ENCODE data around the gene SOSTDC1. TPM values are rescaled to one million over a fixed set of nuclear protein-coding genes. Genes with fewer than 3 reads are reported as not detected.

SOSTDC1 gene
- polyA plus RNA-seq, 1 donor from 2014 or later: 0.52 TPM

- H3K4me2 ChIP-seq (ENCODE audit: low read length): no peak overlapping the region
- H3F3A ChIP-seq (ENCODE audit: insufficient read depth, low read length, poor library complexity, severe bottlenecking): no peaks in the 10 kb centered on the region
- H3K9me2 ChIP-seq (ENCODE audit: insufficient read depth, low read length): no peaks in the 10 kb centered on the region
- H3K9me3 ChIP-seq (ENCODE audit: low read length): no peaks in the 10 kb centered on the region
- no peaks in the 10 kb centered on the region for H3K36me3 ChIP-seq (ENCODE audit: insufficient read depth, low read length)
- H2AFZ ChIP-seq (ENCODE audit: low read depth, low read length): no peak overlapping the region
- H3K4me3 ChIP-seq (ENCODE audit: low read length): no peak overlapping the region
- TF ChIP-seq EP300 (conservative IDR thresholded peaks at IDR 0.05; ENCODE audit: poor library complexity, severe bottlenecking) (no peak), CTCF (IDR thresholded peaks at IDR 0.05; ENCODE audit: poor library complexity, severe bottlenecking) (no peak), SMC3 (conservative IDR thresholded peaks at IDR 0.05; ENCODE audit: poor library complexity) (no peak), EZH2 (IDR thresholded peaks at IDR 0.05; ENCODE audit: borderline replicate concordance, insufficient read depth, low read length, poor library complexity, severe bottlenecking) (no peak), MXI1 (conservative IDR thresholded peaks at IDR 0.05; ENCODE audit: poor library complexity, severe bottlenecking) (no peak)
- no peaks in the 10 kb centered on the region for H4K20me1 ChIP-seq (ENCODE audit: insufficient read depth)
- H3K27ac ChIP-seq (ENCODE audit: low read length): no peak overlapping the region
- H3K9ac ChIP-seq (ENCODE audit: low read length): no peak overlapping the region
- no peaks in the 10 kb centered on the region for H3K27me3 ChIP-seq (ENCODE audit: insufficient read depth, low read depth, low read length)
- H3K79me2 ChIP-seq (replicated peaks; ENCODE audit: insufficient read depth, low read length): no peaks in the 10 kb centered on the region
Observed at GRCh38 chr7:16498122-16498521, 32.6 kb upstream of the SOSTDC1 start.

- H3K9me2 ChIP-seq (ENCODE audit: insufficient read depth, low read length): no peaks in the 10 kb centered on the region
- H3K79me2 ChIP-seq (replicated peaks; ENCODE audit: insufficient read depth, low read length): no peaks in the 10 kb centered on the region
- H4K20me1 ChIP-seq (ENCODE audit: insufficient read depth): no peaks in the 10 kb centered on the region
- H3K27me3 ChIP-seq (ENCODE audit: insufficient read depth, low read depth, low read length): no peaks in the 10 kb centered on the region
- H3K9me3 ChIP-seq (ENCODE audit: low read length): no peaks in the 10 kb centered on the region
- no peak overlapping the region for H3K4me3 ChIP-seq (ENCODE audit: low read length)
- no peak overlapping the region for H3K9ac ChIP-seq (ENCODE audit: low read length)
- H3F3A ChIP-seq (ENCODE audit: insufficient read depth, low read length, poor library complexity, severe bottlenecking): no peaks in the 10 kb centered on the region
- H2AFZ ChIP-seq (ENCODE audit: low read depth, low read length): no peak overlapping the region
- H3K36me3 ChIP-seq (ENCODE audit: insufficient read depth, low read length): no peaks in the 10 kb centered on the region
- TF ChIP-seq SMC3 (conservative IDR thresholded peaks at IDR 0.05; ENCODE audit: poor library complexity) (no peak), EZH2 (IDR thresholded peaks at IDR 0.05; ENCODE audit: borderline replicate concordance, insufficient read depth, low read length, poor library complexity, severe bottlenecking) (no peak), EP300 (conservative IDR thresholded peaks at IDR 0.05; ENCODE audit: poor library complexity, severe bottlenecking) (no peak), REST (IDR thresholded peaks at IDR 0.05; ENCODE audit: borderline replicate concordance) (no peak), RAD21 (conservative IDR thresholded peaks at IDR 0.05) (no peak), MXI1 (conservative IDR thresholded peaks at IDR 0.05; ENCODE audit: poor library complexity, severe bottlenecking) (no peak), POLR2AphosphoS5 (IDR thresholded peaks at IDR 0.05) (no peak), TAF1 (IDR thresholded peaks at IDR 0.05; ENCODE audit: low read depth) (no peak), CTCF (IDR thresholded peaks at IDR 0.05; ENCODE audit: poor library complexity, severe bottlenecking) (no peak)
- H3K27ac ChIP-seq (ENCODE audit: low read length): no peak overlapping the region
- H3K4me2 ChIP-seq (ENCODE audit: low read length): no peak overlapping the region
Observed at GRCh38 chr7:16494955-16495719, 29.6 kb upstream of the SOSTDC1 start.
